ENCODE results near the gene ETV6. TPM values are rescaled to one million over a fixed set of nuclear protein-coding genes. Genes with fewer than 3 reads are reported as not detected.
A peak's percentile ranks its signal among the peaks of the same experiment; 100 is the strongest.

ETV6 gene
- total RNA-seq, 1 donor from 2014 or later: 31.4 TPM

DNA sequence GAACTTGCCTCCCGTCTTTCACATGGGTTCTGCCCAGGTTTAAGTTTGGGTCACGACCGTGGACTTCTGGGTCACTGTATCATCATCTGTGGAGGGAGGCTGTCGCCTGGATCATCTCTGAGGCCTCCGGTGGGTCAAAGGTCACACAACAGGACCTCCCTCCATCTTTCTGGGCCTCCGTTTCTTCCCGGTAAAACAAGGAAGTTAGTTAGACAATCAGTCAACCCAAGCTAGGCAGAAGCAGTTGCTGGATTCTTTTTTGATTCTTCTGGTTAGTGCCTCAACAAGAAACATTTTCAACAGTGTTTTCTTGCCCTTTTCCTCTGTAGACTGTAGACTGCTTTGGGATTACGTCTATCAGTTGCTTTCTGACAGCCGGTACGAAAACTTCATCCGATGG, 234.6 kb downstream of the ETV6 start:
- Mint-ChIP-seq H3K27me3 (ENCODE audit: low read depth) (no peaks in the 10 kb centered on the region), H3K36me3 (peaks cover 37% of the 10 kb centered on the region), H3K27ac (no peak overlapping the region), H3K4me3 (no peak overlapping the region), H3K4me1 (peaks cover 18% of the 10 kb centered on the region), H3K9me3 (peaks cover 4% of the 10 kb centered on the region)
- no peak for DNase-seq (ENCODE audit: low spot score in 2 of 2, unreplicated experiment in 2 of 2)
- TF ChIP-seq, protein P1, sequence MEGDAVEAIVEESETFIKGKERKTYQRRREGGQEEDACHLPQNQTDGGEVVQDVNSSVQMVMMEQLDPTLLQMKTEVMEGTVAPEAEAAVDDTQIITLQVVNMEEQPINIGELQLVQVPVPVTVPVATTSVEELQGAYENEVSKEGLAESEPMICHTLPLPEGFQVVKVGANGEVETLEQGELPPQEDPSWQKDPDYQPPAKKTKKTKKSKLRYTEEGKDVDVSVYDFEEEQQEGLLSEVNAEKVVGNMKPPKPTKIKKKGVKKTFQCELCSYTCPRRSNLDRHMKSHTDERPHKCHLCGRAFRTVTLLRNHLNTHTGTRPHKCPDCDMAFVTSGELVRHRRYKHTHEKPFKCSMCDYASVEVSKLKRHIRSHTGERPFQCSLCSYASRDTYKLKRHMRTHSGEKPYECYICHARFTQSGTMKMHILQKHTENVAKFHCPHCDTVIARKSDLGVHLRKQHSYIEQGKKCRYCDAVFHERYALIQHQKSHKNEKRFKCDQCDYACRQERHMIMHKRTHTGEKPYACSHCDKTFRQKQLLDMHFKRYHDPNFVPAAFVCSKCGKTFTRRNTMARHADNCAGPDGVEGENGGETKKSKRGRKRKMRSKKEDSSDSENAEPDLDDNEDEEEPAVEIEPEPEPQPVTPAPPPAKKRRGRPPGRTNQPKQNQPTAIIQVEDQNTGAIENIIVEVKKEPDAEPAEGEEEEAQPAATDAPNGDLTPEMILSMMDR (IDR thresholded peaks at IDR 0.05; ENCODE audit: unreplicated experiment): no peak

DNA sequence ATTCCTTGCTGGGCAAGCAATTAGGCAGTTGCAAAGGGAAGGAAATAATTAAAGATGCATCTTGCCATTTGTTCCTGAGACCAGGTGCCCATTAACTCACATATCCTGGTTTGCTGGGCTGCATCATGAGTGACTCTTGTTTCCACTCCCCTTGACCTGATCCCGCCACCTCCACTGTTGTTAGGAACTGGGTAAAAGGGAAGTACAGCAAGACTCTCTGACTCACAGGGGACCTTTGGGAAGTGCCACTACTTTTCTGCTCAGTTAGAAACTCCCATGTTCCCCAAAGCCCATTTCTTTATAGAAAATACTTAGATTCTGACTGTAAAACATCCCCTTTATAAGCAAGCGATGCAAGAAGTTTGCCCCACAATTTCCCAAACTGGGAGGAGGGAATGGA, 235.2 kb downstream of the ETV6 start:
- Mint-ChIP-seq H3K36me3 (peaks cover 43% of the 10 kb centered on the region), H3K27me3 (ENCODE audit: low read depth) (no peaks in the 10 kb centered on the region), H3K27ac (peak overlapping the region; percentile 89), H3K9me3 (peaks cover 4% of the 10 kb centered on the region), H3K4me3 (no peak overlapping the region), H3K4me1 (peaks cover 14% of the 10 kb centered on the region)
- no peak for DNase-seq (ENCODE audit: low spot score in 2 of 2, unreplicated experiment in 2 of 2)
- TF ChIP-seq, protein P1 (IDR thresholded peaks at IDR 0.05; ENCODE audit: unreplicated experiment): no peak

DNA sequence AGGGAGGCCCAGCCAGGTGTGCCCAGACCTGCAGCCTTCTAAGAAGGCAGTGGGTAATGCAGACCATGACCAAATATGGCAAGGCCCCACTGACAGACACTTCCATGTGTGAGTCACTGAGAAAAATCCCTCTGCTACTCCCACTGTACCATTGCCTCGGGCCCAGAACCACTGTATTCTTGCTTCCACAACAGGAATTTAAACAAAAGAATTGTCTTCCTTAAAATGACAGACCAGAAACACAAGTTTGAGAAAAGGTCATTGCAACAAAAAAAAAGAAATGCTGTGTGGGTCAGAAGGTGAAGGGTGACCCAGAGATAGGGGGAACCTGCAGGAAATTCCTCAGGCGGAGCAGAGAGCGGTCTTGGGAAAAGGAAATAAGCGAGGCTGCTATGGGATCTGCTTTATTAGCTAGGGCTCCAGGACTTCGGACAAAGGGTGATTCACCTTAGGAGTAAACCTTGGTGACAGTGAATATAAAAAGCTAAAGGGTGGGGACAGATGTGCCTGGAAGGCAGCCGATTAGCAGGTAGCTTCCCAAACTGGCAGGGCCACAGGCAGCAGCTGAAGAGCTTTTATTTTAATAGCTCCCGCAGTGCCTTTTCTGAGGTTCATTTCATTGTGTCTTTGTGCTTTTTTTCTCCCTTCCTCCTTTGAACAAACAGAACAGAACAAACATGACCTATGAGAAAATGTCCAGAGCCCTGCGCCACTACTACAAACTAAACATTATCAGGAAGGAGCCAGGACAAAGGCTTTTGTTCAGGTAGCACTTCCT, 236.0 kb downstream of the ETV6 start:
- H3K9me3 Mint-ChIP-seq: peaks cover 4% of the 10 kb centered on the region
- H3K4me1 Mint-ChIP-seq: peaks cover 14% of the 10 kb centered on the region
- TF ChIP-seq, protein P1 (IDR thresholded peaks at IDR 0.05; ENCODE audit: unreplicated experiment): no peak
- peak overlapping the region; percentile 89 for H3K27ac Mint-ChIP-seq
- no peak for DNase-seq (ENCODE audit: low spot score in 2 of 2, unreplicated experiment in 2 of 2)
- H3K4me3 Mint-ChIP-seq: no peak overlapping the region
- peaks cover 42% of the 10 kb centered on the region for H3K36me3 Mint-ChIP-seq
- H3K27me3 Mint-ChIP-seq (ENCODE audit: low read depth): no peaks in the 10 kb centered on the region

DNA sequence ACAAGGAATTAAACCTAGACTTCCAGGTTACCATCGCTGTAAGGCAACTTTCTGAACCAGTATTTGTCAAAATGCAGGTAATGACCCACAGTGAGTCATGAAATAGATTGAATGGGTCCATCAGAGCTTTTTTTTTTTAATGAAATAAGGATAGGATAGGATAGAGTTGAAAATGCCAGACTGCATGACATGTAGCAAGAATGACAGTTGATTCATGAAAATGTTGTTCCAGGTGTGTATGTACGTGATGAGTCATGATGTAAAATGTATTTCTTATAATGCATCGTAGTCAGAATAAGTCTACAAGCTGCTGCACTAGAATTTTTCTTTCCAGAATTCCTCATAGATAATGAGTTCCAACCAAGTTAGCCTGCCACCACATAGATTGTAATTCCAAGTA, 236.9 kb downstream of the ETV6 start:
- H3K27ac Mint-ChIP-seq: no peak overlapping the region
- no peak overlapping the region for H3K4me3 Mint-ChIP-seq
- TF ChIP-seq, protein P1 (IDR thresholded peaks at IDR 0.05; ENCODE audit: unreplicated experiment): no peak

DNA sequence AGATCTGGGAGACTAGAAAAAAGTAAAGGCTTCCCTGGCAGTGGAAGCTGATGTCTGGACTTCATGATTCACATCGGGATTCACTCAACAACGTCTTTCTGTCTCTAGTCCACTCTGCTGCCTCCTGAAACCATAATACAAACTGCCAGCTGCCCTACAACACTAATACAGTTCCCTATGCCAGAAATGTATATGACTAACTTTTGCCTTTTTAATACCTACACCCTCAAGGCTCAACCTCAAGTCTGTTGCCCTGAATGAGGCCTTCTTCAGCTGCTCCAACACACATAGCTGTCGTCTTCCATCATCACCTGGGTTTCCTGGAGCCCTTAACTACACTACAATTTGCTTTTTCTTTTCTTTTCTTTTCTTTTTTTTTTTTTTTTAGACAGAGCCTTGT, 238.6 kb downstream of the ETV6 start:
- TF ChIP-seq, protein P1 (IDR thresholded peaks at IDR 0.05; ENCODE audit: unreplicated experiment): no peak
- Mint-ChIP-seq H3K9me3 (peaks cover 4% of the 10 kb centered on the region), H3K4me3 (no peak overlapping the region), H3K4me1 (peaks cover 16% of the 10 kb centered on the region), H3K27me3 (ENCODE audit: low read depth) (no peaks in the 10 kb centered on the region), H3K27ac (no peak overlapping the region), H3K36me3 (peaks cover 49% of the 10 kb centered on the region)
- DNase-seq (ENCODE audit: low spot score in 2 of 2, unreplicated experiment in 2 of 2): no peak

More for the DNA sequence above, 236.9 kb downstream of the ETV6 start:
- Mint-ChIP-seq H3K36me3 (peaks cover 46% of the 10 kb centered on the region), H3K9me3 (peaks cover 4% of the 10 kb centered on the region), H3K27me3 (ENCODE audit: low read depth) (no peaks in the 10 kb centered on the region), H3K4me1 (peaks cover 14% of the 10 kb centered on the region)
- no peak for DNase-seq (ENCODE audit: low spot score in 2 of 2, unreplicated experiment in 2 of 2)
